Panc1 (cell line): ENCODE measurements around the gene CGNL1.

Experiments
- CTCF ChIP-seq: fragments of 450-650 bp; IDR thresholded peaks from 2 replicates; pipeline ENCODE4 v1.5.1; 2017; ENCODE audit warnings: mild to moderate bottlenecking
- POLR2AphosphoS5 ChIP-seq: IDR thresholded peaks from 2 replicates; pipeline ENCODE4 v1.6.1; 2012; ENCODE audit warnings: mild to moderate bottlenecking, low read depth, low read length, moderate library complexity
- REST ChIP-seq, 2 experiments: IDR thresholded peaks; 2 replicates each; pipeline ENCODE4 v1.6.1; 2011 to 2012; ENCODE audit warnings: low read depth in 2 of 2, control low read depth in 1 of 2, low read length in 1 of 2, mild to moderate bottlenecking in 1 of 2, moderate library complexity in 1 of 2; ENCODE audit not compliant: insufficient read depth in 1 of 2
- TCF7L2 ChIP-seq: IDR thresholded peaks from 2 replicates; pipeline ENCODE4 v1.6.1; 2011; ENCODE audit warnings: mild to moderate bottlenecking, low read depth, low read length, inconsistent platforms

- TF ChIP-seq CTCF: no peak
- TF ChIP-seq POLR2AphosphoS5: no peak
- no peak for TF ChIP-seq REST (IDR thresholded peaks at IDR 0.05; ENCODE audit: insufficient read depth in 1 of 2, low read depth in 2 of 2, low read length in 1 of 2)
- TF ChIP-seq TCF7L2: no peak
Observed at GRCh38 chr15:57510647-57511046, 134.3 kb downstream of the CGNL1 start.
